Stimulated activated CD4-positive, alpha-beta T cell treated with anti-CD3 and anti-CD28 coated beads, Interleukin-2, amount 100 ng/mL, for 48 hours (primary cell): ENCODE results near the gene CFAP251.

Experiments used
- DNase-seq, 2 donors: peaks; one replicate each; pipeline ENCODE4 v3.0.0-alpha.2; 2020

Gene CFAP251

GRCh38 chr12:122006186-122006926 lies 88.0 kb downstream of the CFAP251 start:
- no peak for DNase-seq

GRCh38 chr12:122009741-122010140 lies 91.3 kb downstream of the CFAP251 start:
- no peak for DNase-seq

GRCh38 chr12:122012184-122012583 lies 93.8 kb downstream of the CFAP251 start:
- no peak for DNase-seq

- no peak for DNase-seq
Measured at GRCh38 chr12:122013136-122013535, 94.7 kb downstream of the CFAP251 start.

GRCh38 chr12:122013791-122014590 lies 95.6 kb downstream of the CFAP251 start:
- no peak for DNase-seq

GRCh38 chr12:122014781-122015180 lies 96.4 kb downstream of the CFAP251 start:
- no peak for DNase-seq

- no peak for DNase-seq
Measured at GRCh38 chr12:122018457-122018856, 100.1 kb downstream of the CFAP251 start.

- no peak for DNase-seq
Measured at GRCh38 chr12:122018937-122019336, 100.5 kb downstream of the CFAP251 start.

GRCh38 chr12:122020795-122021192 lies 102.4 kb downstream of the CFAP251 start:
- DNase-seq, result no peak

- DNase-seq, result no peak
Measured at GRCh38 chr12:122021193-122021821, 102.9 kb downstream of the CFAP251 start.

GRCh38 chr12:122021822-122022392 lies 103.5 kb downstream of the CFAP251 start, which contains the start of gene BCL7A:
Gene BCL7A (plus strand): TSS chr12:122021884. CDS start chr12:122022092, 208 bp downstream.
- peak; percentile 49 for DNase-seq

- DNase-seq, result peak in 1 of 2 donors; percentile 39
Measured at GRCh38 chr12:122022393-122023338, 104.3 kb downstream of the CFAP251 start.

- no peak for DNase-seq
Measured at GRCh38 chr12:122023339-122024131, 105.1 kb downstream of the CFAP251 start.

GRCh38 chr12:122024132-122024785 lies 105.9 kb downstream of the CFAP251 start:
- DNase-seq, result no peak

GRCh38 chr12:122026706-122027333 lies 108.4 kb downstream of the CFAP251 start:
- DNase-seq, result no peak

- DNase-seq, result no peak
Measured at GRCh38 chr12:122028165-122028904, 109.9 kb downstream of the CFAP251 start.

- DNase-seq, result no peak
Measured at GRCh38 chr12:122028905-122029560, 110.6 kb downstream of the CFAP251 start.

GRCh38 chr12:122029620-122030423 lies 111.4 kb downstream of the CFAP251 start:
- no peak for DNase-seq
